Upper lobe of left lung (tissue), 6 donors: ENCODE results near the gene SYT5. TPM values are rescaled to one million over a fixed set of nuclear protein-coding genes. Genes with fewer than 3 reads are reported as not detected.

ENCODE experiments used
- ATAC-seq, 2 donors: fragments of 200-7000 bp; cut with Tn5 transposase; one replicate each; pipeline ENCODE4 v1.9.1; 2022; ENCODE audit warnings: mild to moderate bottlenecking in 2 of 2, moderate library complexity in 2 of 2; ENCODE audit not compliant: low FRiP score in 2 of 2
- DNase-seq, 2 donors: peaks; one replicate each; pipeline ENCODE4 v3.0.0-alpha.2; 2019 to 2020
- H3K27ac ChIP-seq, 4 donors: fragments of 200-600 bp; sonication (generic); one replicate each; pipeline ENCODE4 v1.5.1; 2016 to 2019
- H3K27me3 ChIP-seq, 4 donors: fragments of 200-600 bp; sonication (generic); one replicate each; pipeline ENCODE4 v1.5.1; 2017 to 2019
- H3K36me3 ChIP-seq, 4 donors: fragments of 200-600 bp; sonication (generic); one replicate each; pipeline ENCODE4 v1.5.1; 2016 to 2019
- H3K4me1 ChIP-seq, 4 donors: fragments of 200-600 bp; sonication (generic); one replicate each; pipeline ENCODE4 v1.5.1; 2018 to 2019
- H3K4me3 ChIP-seq, 4 donors: fragments of 200-600 bp; sonication (generic); one replicate each; pipeline ENCODE4 v1.5.1; 2017 to 2019; ENCODE audit warnings: mild to moderate bottlenecking in 2 of 4, moderate library complexity in 1 of 4
- H3K9me3 ChIP-seq, 4 donors: fragments of 200-600 bp; sonication (generic); one replicate each; pipeline ENCODE4 v1.5.1; 2018 to 2019
- CTCF ChIP-seq, 6 experiments: fragments of 450-650 bp in 4 of 6; fragments of 200-600 bp in 2 of 6; sonication (generic) in 2 of 6; IDR thresholded peaks; one replicate each; pipeline ENCODE4 v1.5.1; 2016 to 2019; ENCODE audit warnings: antibody characterized with exemption in 6 of 6
- EP300 ChIP-seq, 4 donors: sonication (generic); formaldehyde crosslinking; IDR thresholded peaks; one replicate each; pipeline ENCODE4 v1.5.1; 2017; ENCODE audit warnings: antibody characterized with exemption in 4 of 4, control low read depth in 2 of 4
- POLR2A ChIP-seq, 4 donors: fragments of 450-650 bp; IDR thresholded peaks; one replicate each; pipeline ENCODE4 v1.5.1; 2016 to 2017; ENCODE audit warnings: antibody characterized with exemption in 4 of 4, mild to moderate bottlenecking in 2 of 4
- POLR2AphosphoS5 ChIP-seq, 2 donors: sonication (generic); formaldehyde crosslinking; IDR thresholded peaks; one replicate each; pipeline ENCODE4 v1.5.1; 2017; ENCODE audit warnings: antibody characterized with exemption in 2 of 2
- WGBS, 2 donors: methylation state at CpG; one replicate each; pipeline ENCODE4 v1.1.5; 2017 to 2018; 5-methylcytosine and 5-hydroxymethylcytosine counted together
- total RNA-seq, 6 donors: library from RNA; depleted of rRNA in 4 of 6; stranded (reverse); fragments of >200 nt in 4 of 6; gene quantifications; one replicate each; pipeline versions ENCODE4 v1.1.0 to v1.2.1, GENCODE V29; 2016 to 2021
- donor health status: DM: no; HTN: no; CAD: no; lungs with moderate emphysema.
- donor health status: DM: no; HTN: yes; CAD: no; lungs with severe emphysema.

Gene SYT5
- total RNA-seq, 6 donors from 2014 or later = 0.11 to 0.91 TPM; not detected in 4

- Histone ChIP-seq H3K36me3 (no peaks in the 10 kb centered on the region), H3K27me3 (peaks cover 0 to 45% (median 20%) of the 10 kb centered on the region in 4 donors), H3K4me3 (peak overlapping the region in 1 of 4 donors; percentile 20), H3K27ac (no peak overlapping the region), H3K9me3 (no peaks in the 10 kb centered on the region), H3K4me1 (peaks cover 0 to 21% (median 13%) of the 10 kb centered on the region in 4 donors)
- WGBS, 2 donors = 3 to 4% methylated on average over 10 to 24 of the region's 27 CpGs
- ATAC-seq (peak in 1 of 2 donors; percentile 23), DNase-seq (peak in 1 of 2 donors; percentile 65)
- TF ChIP-seq POLR2A (IDR thresholded peaks at IDR 0.05) = no peak
- no peak for TF ChIP-seq CTCF (IDR thresholded peaks at IDR 0.05)
- no peak for TF ChIP-seq EP300 (IDR thresholded peaks at IDR 0.05)
- no peak for TF ChIP-seq POLR2AphosphoS5 (IDR thresholded peaks at IDR 0.05)
These were observed 33.3 kb downstream of the SYT5 start for GRCh38 chr19:55146705-55147273.

- ATAC-seq (no peak), DNase-seq (peak in 1 of 2 donors; percentile 71)
- 2% methylated on average over 28 to 37 of the region's 41 CpGs for WGBS, 2 donors
- TF ChIP-seq CTCF (IDR thresholded peaks at IDR 0.05) (peak in 2 of 6 experiments; percentile 20 to 25), EP300 (IDR thresholded peaks at IDR 0.05) (no peak)
- Histone ChIP-seq H3K27ac (no peak overlapping the region), H3K9me3 (no peaks in the 10 kb centered on the region), H3K4me3 (peak overlapping the region in 1 of 4 donors; percentile 20), H3K36me3 (no peaks in the 10 kb centered on the region), H3K27me3 (peaks cover 0 to 50% (median 21%) of the 10 kb centered on the region in 4 donors), H3K4me1 (peaks cover 0 to 23% (median 19%) of the 10 kb centered on the region in 4 donors)
These were observed 33.9 kb downstream of the SYT5 start for GRCh38 chr19:55146078-55146704.

- no peak for DNase-seq
- H3K9me3 ChIP-seq = no peaks in the 10 kb centered on the region
- no peak overlapping the region for H3K27ac ChIP-seq
- TF ChIP-seq CTCF (IDR thresholded peaks at IDR 0.05) = no peak
- TF ChIP-seq POLR2A (IDR thresholded peaks at IDR 0.05) = no peak
- no peak for TF ChIP-seq EP300 (IDR thresholded peaks at IDR 0.05)
- no peak for TF ChIP-seq POLR2AphosphoS5 (IDR thresholded peaks at IDR 0.05)
- H3K4me3 ChIP-seq = no peak overlapping the region
- H3K27me3 ChIP-seq = peaks cover 0 to 50% (median 21%) of the 10 kb centered on the region in 4 donors
- no peaks in the 10 kb centered on the region for H3K36me3 ChIP-seq
- 16 to 21% methylated on average over 3 of the region's 3 CpGs for WGBS, 2 donors
- peaks cover 0 to 26% (median 21%) of the 10 kb centered on the region in 4 donors for H3K4me1 ChIP-seq
- no peak for ATAC-seq
These were observed 34.9 kb downstream of the SYT5 start for GRCh38 chr19:55145232-55145631.

- H3K9me3 ChIP-seq = no peaks in the 10 kb centered on the region
- TF ChIP-seq POLR2AphosphoS5 (IDR thresholded peaks at IDR 0.05) = no peak
- TF ChIP-seq CTCF (IDR thresholded peaks at IDR 0.05) = no peak
- no peak for TF ChIP-seq EP300 (IDR thresholded peaks at IDR 0.05)
- TF ChIP-seq POLR2A (IDR thresholded peaks at IDR 0.05) = no peak
- no peaks in the 10 kb centered on the region for H3K36me3 ChIP-seq
- WGBS, 2 donors = 11 to 29% methylated on average over 15 to 16 of the region's 21 CpGs
- H3K4me1 ChIP-seq = peaks cover 0 to 25% (median 20%) of the 10 kb centered on the region in 4 donors
- DNase-seq (peak in 1 of 2 donors; percentile 78), ATAC-seq (peak in 1 of 2 donors; percentile 24)
- H3K4me3 ChIP-seq = no peak overlapping the region
- no peak overlapping the region for H3K27ac ChIP-seq
- H3K27me3 ChIP-seq = peaks cover 0 to 33% (median 16%) of the 10 kb centered on the region in 4 donors
These were observed 38.4 kb downstream of the SYT5 start for GRCh38 chr19:55141696-55142095.
